Measurements from ENCODE around the gene SOX13. TPM values are rescaled to one million over a fixed set of nuclear protein-coding genes. Genes with fewer than 3 reads are reported as not detected.

Gene SOX13
- total RNA-seq, 1 experiment from 2014 or later = 53.0 TPM

GRCh38 chr1:204107892-204108291 is 35.0 kb downstream of the SOX13 start:
- in situ Hi-C loops (cut with HindIII; ENCODE audit: low pct_unique_long_range_greater_than_20kb, low sequenced_read_pairs) = no loop called here
- H3K9me3 ChIP-seq (ENCODE audit: control insufficient read depth, insufficient read depth, low read depth, low read length) = no peaks in the 10 kb centered on the region
- H3K4me3 ChIP-seq (ENCODE audit: low read depth in 2 of 2, low read length in 2 of 2) = no peak overlapping the region
- no peaks in the 10 kb centered on the region for H3K36me3 ChIP-seq (ENCODE audit: control insufficient read depth, insufficient read depth, low read length)
- intact Hi-C loops (cut with micrococcal nuclease; ENCODE audit: unreplicated experiment) = no loop called here
- H3K27ac ChIP-seq (ENCODE audit: low read length) = no peak overlapping the region
- no TSS peak for BruUV-seq (replicated peaks)
- DNase-seq (ENCODE audit: low read depth, low spot score) (no peak), ATAC-seq (no peak)
- ChIA-PET CTCF (no interaction called here), POLR2A (no interaction called here)
- H3K27me3 ChIP-seq (ENCODE audit: control insufficient read depth, insufficient read depth, low read length) = no peaks in the 10 kb centered on the region
- H3K4me1 ChIP-seq (ENCODE audit: control insufficient read depth, insufficient read depth, low read length) = peaks cover 36% of the 10 kb centered on the region
- TF ChIP-seq CTCF (IDR thresholded peaks at IDR 0.05) = no peak
- TF ChIP-seq TCF7L2 (IDR thresholded peaks at IDR 0.05; ENCODE audit: low read depth, low read length) = no peak
- TF ChIP-seq SIN3A (IDR thresholded peaks at IDR 0.05; ENCODE audit: borderline replicate concordance, insufficient read depth, low read depth, low read length) = no peak
- TF ChIP-seq, protein P1, sequence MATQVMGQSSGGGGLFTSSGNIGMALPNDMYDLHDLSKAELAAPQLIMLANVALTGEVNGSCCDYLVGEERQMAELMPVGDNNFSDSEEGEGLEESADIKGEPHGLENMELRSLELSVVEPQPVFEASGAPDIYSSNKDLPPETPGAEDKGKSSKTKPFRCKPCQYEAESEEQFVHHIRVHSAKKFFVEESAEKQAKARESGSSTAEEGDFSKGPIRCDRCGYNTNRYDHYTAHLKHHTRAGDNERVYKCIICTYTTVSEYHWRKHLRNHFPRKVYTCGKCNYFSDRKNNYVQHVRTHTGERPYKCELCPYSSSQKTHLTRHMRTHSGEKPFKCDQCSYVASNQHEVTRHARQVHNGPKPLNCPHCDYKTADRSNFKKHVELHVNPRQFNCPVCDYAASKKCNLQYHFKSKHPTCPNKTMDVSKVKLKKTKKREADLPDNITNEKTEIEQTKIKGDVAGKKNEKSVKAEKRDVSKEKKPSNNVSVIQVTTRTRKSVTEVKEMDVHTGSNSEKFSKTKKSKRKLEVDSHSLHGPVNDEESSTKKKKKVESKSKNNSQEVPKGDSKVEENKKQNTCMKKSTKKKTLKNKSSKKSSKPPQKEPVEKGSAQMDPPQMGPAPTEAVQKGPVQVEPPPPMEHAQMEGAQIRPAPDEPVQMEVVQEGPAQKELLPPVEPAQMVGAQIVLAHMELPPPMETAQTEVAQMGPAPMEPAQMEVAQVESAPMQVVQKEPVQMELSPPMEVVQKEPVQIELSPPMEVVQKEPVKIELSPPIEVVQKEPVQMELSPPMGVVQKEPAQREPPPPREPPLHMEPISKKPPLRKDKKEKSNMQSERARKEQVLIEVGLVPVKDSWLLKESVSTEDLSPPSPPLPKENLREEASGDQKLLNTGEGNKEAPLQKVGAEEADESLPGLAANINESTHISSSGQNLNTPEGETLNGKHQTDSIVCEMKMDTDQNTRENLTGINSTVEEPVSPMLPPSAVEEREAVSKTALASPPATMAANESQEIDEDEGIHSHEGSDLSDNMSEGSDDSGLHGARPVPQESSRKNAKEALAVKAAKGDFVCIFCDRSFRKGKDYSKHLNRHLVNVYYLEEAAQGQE (IDR thresholded peaks at IDR 0.05; ENCODE audit: insufficient read depth in 1 of 2, low read depth in 2 of 2, low read length in 1 of 2) = no peak
- TF ChIP-seq POLR2AphosphoS5 (IDR thresholded peaks at IDR 0.05; ENCODE audit: low read depth, low read length) = no peak

- TF ChIP-seq TCF7L2 (IDR thresholded peaks at IDR 0.05; ENCODE audit: low read depth, low read length) = no peak
- no peak for TF ChIP-seq POLR2AphosphoS5 (IDR thresholded peaks at IDR 0.05; ENCODE audit: low read depth, low read length)
- no peak for TF ChIP-seq CTCF (IDR thresholded peaks at IDR 0.05)
- no peak for TF ChIP-seq SIN3A (IDR thresholded peaks at IDR 0.05; ENCODE audit: borderline replicate concordance, insufficient read depth, low read depth, low read length)
- TF ChIP-seq, protein P1 (IDR thresholded peaks at IDR 0.05; ENCODE audit: insufficient read depth in 1 of 2, low read depth in 2 of 2, low read length in 1 of 2) = no peak
- CTCF ChIA-PET = no interaction called here
- Histone ChIP-seq H3K27ac (ENCODE audit: low read length) (no peak overlapping the region), H3K9me3 (ENCODE audit: control insufficient read depth, insufficient read depth, low read depth, low read length) (no peaks in the 10 kb centered on the region), H3K4me1 (ENCODE audit: control insufficient read depth, insufficient read depth, low read length) (peaks cover 29% of the 10 kb centered on the region), H3K4me3 (ENCODE audit: low read depth in 2 of 2, low read length in 2 of 2) (no peak overlapping the region), H3K36me3 (ENCODE audit: control insufficient read depth, insufficient read depth, low read length) (no peaks in the 10 kb centered on the region), H3K27me3 (ENCODE audit: control insufficient read depth, insufficient read depth, low read length) (no peaks in the 10 kb centered on the region)
- BruUV-seq (replicated peaks) = no TSS peak
- POLR2A ChIA-PET = no interaction called here
- intact Hi-C loops (cut with micrococcal nuclease; ENCODE audit: unreplicated experiment) (no loop called here), in situ Hi-C loops (cut with HindIII; ENCODE audit: low pct_unique_long_range_greater_than_20kb, low sequenced_read_pairs) (no loop called here)
- ATAC-seq (no peak), DNase-seq (ENCODE audit: low read depth, low spot score) (no peak)
These were observed 35.6 kb downstream of the SOX13 start for GRCh38 chr1:204108312-204109141.

Measured in Panc1 (cell line).